Stimulated activated CD4-positive, alpha-beta T cell treated with anti-CD3 and anti-CD28 coated beads, Interleukin-2, amount 100 ng/mL, for 24 hours (primary cell): ENCODE results near the gene NEIL1.

ENCODE experiments used
- DNase-seq, 2 donors: peaks; one replicate each; pipeline ENCODE4 v3.0.0-alpha.2; 2020

Gene NEIL1

GRCh38 chr15:75397494-75397893 lies 50.7 kb downstream of the NEIL1 start:
- no peak for DNase-seq

DNA sequence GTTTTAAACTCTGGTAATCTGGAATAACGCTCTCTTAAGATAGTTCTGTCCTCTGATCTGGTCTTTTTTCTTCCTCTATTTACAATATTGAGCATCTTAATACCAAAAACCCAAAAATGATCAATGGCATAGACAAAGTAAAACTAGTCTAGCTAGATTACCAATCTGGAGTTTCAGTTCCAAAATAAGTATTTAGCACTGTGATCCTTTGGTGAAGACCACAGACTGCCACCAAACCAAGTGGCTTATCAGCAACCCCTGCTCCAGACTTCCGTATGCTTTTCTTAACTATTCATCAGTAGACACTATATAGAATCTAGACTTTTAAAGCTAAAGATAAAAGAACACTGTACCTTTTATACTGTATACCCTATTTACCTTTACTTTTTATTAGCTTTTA lies 57.1 kb downstream of the NEIL1 start:
- no peak for DNase-seq
